K562 (cell line): ENCODE measurements around the gene DNAJC11. TPM values are rescaled to one million over a fixed set of nuclear protein-coding genes. Genes with fewer than 3 reads are reported as not detected.

Experiments used
- BACH1 ChIP-seq: fragments of 200-800 bp; sonication (Bioruptor generic); IDR thresholded peaks from 2 replicates; pipeline ENCODE4 v1.6.1; 2016; ENCODE audit warnings: missing genetic modification characterization, missing compliant biosample characterization
- ELF4 ChIP-seq: fragments of 450-650 bp; formaldehyde crosslinking; IDR thresholded peaks from 2 replicates; pipeline ENCODE4 v1.4.0; 2022; ENCODE audit warnings: missing genetic modification characterization
- ETV6 ChIP-seq, 3 experiments: fragments of 150-350 bp in 1 of 3; sonication (generic) in 1 of 3; formaldehyde crosslinking in 1 of 3; IDR thresholded peaks; 2 replicates each; pipeline versions ENCODE4 v1.6.1 to v1.8.0; 2014 to 2022; ENCODE audit warnings: borderline replicate concordance in 2 of 3, low read depth in 2 of 3, antibody characterized with exemption in 1 of 3, low read length in 1 of 3, mild to moderate bottlenecking in 1 of 3, missing genetic modification reagents in 1 of 3
- HBP1 ChIP-seq: fragments of 450-650 bp; formaldehyde crosslinking; IDR thresholded peaks from 2 replicates; pipeline ENCODE4 v1.4.0; 2022; ENCODE audit warnings: missing genetic modification characterization
- HDAC3 ChIP-seq: fragments of 450-650 bp; IDR thresholded peaks from 2 replicates; pipeline ENCODE4 v1.6.1; 2018; ENCODE audit warnings: borderline replicate concordance, mild to moderate bottlenecking, moderate library complexity; ENCODE audit not compliant: partially characterized antibody
- HMGXB4 ChIP-seq: sonication (generic); formaldehyde crosslinking; IDR thresholded peaks from 2 replicates; pipeline ENCODE4 v1.8.1; 2023; ENCODE audit warnings: mild to moderate bottlenecking, missing genetic modification reagents
- MCM3 ChIP-seq: fragments of 450-650 bp; IDR thresholded peaks from 2 replicates; pipeline ENCODE4 v1.6.1; 2016
- NR4A1 ChIP-seq, 2 experiments: fragments of 250-450 bp in 1 of 2; fragments of 450-650 bp in 1 of 2; sonication (Bioruptor Pico) in 1 of 2; IDR thresholded peaks; 2 replicates each; pipeline versions ENCODE4 v1.4.0 to v1.6.1; 2016 to 2020; ENCODE audit warnings: mild to moderate bottlenecking in 2 of 2, missing compliant biosample characterization in 1 of 2, missing genetic modification characterization in 1 of 2, moderate library complexity in 1 of 2
- PBX2 ChIP-seq, 2 experiments: IDR thresholded peaks in 1 of 2; conservative IDR thresholded peaks in 1 of 2; 2 replicates each; pipeline ENCODE4 v1.6.1; 2016; ENCODE audit warnings: low read depth in 2 of 2, mild to moderate bottlenecking in 1 of 2, missing compliant biosample characterization in 1 of 2, missing genetic modification characterization in 1 of 2, moderate library complexity in 1 of 2
- PCBP1 ChIP-seq: fragments of 200-400 bp; formaldehyde crosslinking; IDR thresholded peaks from 2 replicates; pipeline ENCODE4 v1.6.1; 2018; ENCODE audit warnings: mild to moderate bottlenecking, low read depth, low read length; ENCODE audit not compliant: poor library complexity, severe bottlenecking
- RAD21 ChIP-seq, 2 experiments: fragments of 250-450 bp in 1 of 2; fragments of 450-650 bp in 1 of 2; sonication (Bioruptor Pico) in 1 of 2; formaldehyde crosslinking in 1 of 2; IDR thresholded peaks in 1 of 2; conservative IDR thresholded peaks in 1 of 2; 2 replicates each; pipeline versions ENCODE4 v1.4.0 to v1.8.0; 2020 to 2022; ENCODE audit warnings: mild to moderate bottlenecking in 2 of 2, moderate library complexity in 1 of 2
- SMAD3 ChIP-seq: fragments of 450-650 bp; formaldehyde crosslinking; conservative IDR thresholded peaks from 2 replicates; pipeline ENCODE4 v1.4.0; 2020; ENCODE audit warnings: mild to moderate bottlenecking
- TAF9B ChIP-seq: fragments of 450-650 bp; IDR thresholded peaks from 2 replicates; pipeline ENCODE4 v1.6.1; 2018; ENCODE audit warnings: mild to moderate bottlenecking; ENCODE audit not compliant: partially characterized antibody
- ZNF23 ChIP-seq: fragments of 250-450 bp; sonication (Bioruptor Pico); IDR thresholded peaks from 2 replicates; pipeline ENCODE4 v1.4.0; 2020; ENCODE audit warnings: mild to moderate bottlenecking
- ZNF77 ChIP-seq: fragments of 250-450 bp; sonication (Bioruptor Pico); IDR thresholded peaks from 2 replicates; pipeline ENCODE4 v1.5.0; 2020
- polyA plus RNA-seq, 8 experiments: library from polyadenylated mRNA; depleted of rRNA in 4 of 8; stranded (reverse) in 5 of 8; unstranded in 3 of 8; fragments of >200 nt; fragmentation: Nextera tagmentation in 2 of 8; fragmentation: Illumina TruSeq in 1 of 8; extraction: Ambion mirVana in 2 of 8; extraction: Trizol in 1 of 8; gene quantifications; 2 replicates each; pipeline versions ENCODE4 v1.2.1 to v1.2.3, GENCODE V29; 2011 to 2014; ENCODE audit warnings: inconsistent platforms in 1 of 8, missing spikeins in 1 of 8
- total RNA-seq, 7 experiments: library from RNA; depleted of rRNA in 6 of 7; stranded (reverse); fragments of >200 nt in 6 of 7; fragmentation: Illumina TruSeq in 2 of 7; extraction: Trizol in 2 of 7; gene quantifications; 2 replicates each; pipeline versions ENCODE4 v1.2.1 to v1.2.3, GENCODE V29; 2011 to 2021; ENCODE audit warnings: low replicate concordance in 1 of 7
- TF ChIP-seq, protein P1 (sequence below): fragments of 450-650 bp; formaldehyde crosslinking; IDR thresholded peaks from 2 replicates; pipeline ENCODE4 v1.4.0; 2022; ENCODE audit warnings: mild to moderate bottlenecking, moderate library complexity
- TF ChIP-seq, protein P2 (sequence below): fragments of 450-650 bp; IDR thresholded peaks from 2 replicates; pipeline ENCODE4 v1.6.1; 2014; ENCODE audit warnings: low read depth, mild to moderate bottlenecking, moderate library complexity, borderline replicate concordance

Gene DNAJC11
- total and polyA plus RNA-seq, 9 of the 15 experiments (the other 6 are each of a cell fraction or from before 2014, with no cell fraction given): 14.1 to 123 (median 76.6) TPM

GRCh38 chr1:6613361-6614018 lies 88.1 kb downstream of the DNAJC11 start, which contains the start of gene PHF13 (continued):
- TF ChIP-seq HMGXB4 (CRISPR knock-in tag): no peak
- no peak for TF ChIP-seq HBP1 (CRISPR knock-in tag)
- no peak for TF ChIP-seq BACH1 (tag)
- TF ChIP-seq RAD21 (CRISPR knock-in tag; conservative IDR thresholded peaks at IDR 0.05 in 1 of 2, IDR thresholded peaks at IDR 0.05 in 1 of 2): no peak
- TF ChIP-seq ZNF23: no peak
- no peak for TF ChIP-seq MCM3
- TF ChIP-seq PCBP1: peak; percentile 91
- no peak for TF ChIP-seq SMAD3 (CRISPR knock-in tag)
- no peak for TF ChIP-seq TAF9B
- TF ChIP-seq, protein P1, sequence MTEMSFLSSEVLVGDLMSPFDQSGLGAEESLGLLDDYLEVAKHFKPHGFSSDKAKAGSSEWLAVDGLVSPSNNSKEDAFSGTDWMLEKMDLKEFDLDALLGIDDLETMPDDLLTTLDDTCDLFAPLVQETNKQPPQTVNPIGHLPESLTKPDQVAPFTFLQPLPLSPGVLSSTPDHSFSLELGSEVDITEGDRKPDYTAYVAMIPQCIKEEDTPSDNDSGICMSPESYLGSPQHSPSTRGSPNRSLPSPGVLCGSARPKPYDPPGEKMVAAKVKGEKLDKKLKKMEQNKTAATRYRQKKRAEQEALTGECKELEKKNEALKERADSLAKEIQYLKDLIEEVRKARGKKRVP (CRISPR knock-in tag): 0 out of 2 replicates have a peak, but pooled peaks have one; percentile 39
- no peak for TF ChIP-seq NR4A1 (CRISPR knock-in tag; IDR thresholded peaks at IDR 0.05)
- no peak for TF ChIP-seq NR4A1 (tag; IDR thresholded peaks at IDR 0.05)
- TF ChIP-seq, protein P2, sequence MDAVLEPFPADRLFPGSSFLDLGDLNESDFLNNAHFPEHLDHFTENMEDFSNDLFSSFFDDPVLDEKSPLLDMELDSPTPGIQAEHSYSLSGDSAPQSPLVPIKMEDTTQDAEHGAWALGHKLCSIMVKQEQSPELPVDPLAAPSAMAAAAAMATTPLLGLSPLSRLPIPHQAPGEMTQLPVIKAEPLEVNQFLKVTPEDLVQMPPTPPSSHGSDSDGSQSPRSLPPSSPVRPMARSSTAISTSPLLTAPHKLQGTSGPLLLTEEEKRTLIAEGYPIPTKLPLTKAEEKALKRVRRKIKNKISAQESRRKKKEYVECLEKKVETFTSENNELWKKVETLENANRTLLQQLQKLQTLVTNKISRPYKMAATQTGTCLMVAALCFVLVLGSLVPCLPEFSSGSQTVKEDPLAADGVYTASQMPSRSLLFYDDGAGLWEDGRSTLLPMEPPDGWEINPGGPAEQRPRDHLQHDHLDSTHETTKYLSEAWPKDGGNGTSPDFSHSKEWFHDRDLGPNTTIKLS: peak; percentile 93; the same call in 1 of the 2 replicates
- TF ChIP-seq HDAC3: no peak
- TF ChIP-seq ETV6 (IDR thresholded peaks at IDR 0.05; ENCODE audit: borderline replicate concordance in 1 of 2, low read depth in 2 of 2, low read length in 1 of 2): no peak; a peak in 1 of 4 replicates
- TF ChIP-seq ETV6 (CRISPR knock-in tag; IDR thresholded peaks at IDR 0.05; ENCODE audit: borderline replicate concordance): no peak
- no peak for TF ChIP-seq ZNF77 (CRISPR knock-in tag)
- no peak for TF ChIP-seq PBX2 (CRISPR knock-in tag; IDR thresholded peaks at IDR 0.05; ENCODE audit: low read depth)
- no peak for TF ChIP-seq PBX2 (tag; conservative IDR thresholded peaks at IDR 0.05; ENCODE audit: low read depth)
- TF ChIP-seq ELF4 (CRISPR knock-in tag): no peak
